Stimulated activated CD8-positive, alpha-beta memory T cell treated with anti-CD3 and anti-CD28 coated beads, Interleukin-7, amount 100 ng/mL, for 48 hours (primary cell): ENCODE measurements around the gene E2F4.
A peak's percentile ranks its signal among the peaks of the same experiment; 100 is the strongest.

Source experiments
- DNase-seq, 2 donors: peaks; one replicate each; pipeline ENCODE4 v3.0.0-alpha.2; 2020; ENCODE audit warnings: low read depth in 1 of 2; ENCODE audit errors: extremely low read depth in 1 of 2

E2F4 gene

GRCh38 chr16:67230809-67231660 is 39.1 kb downstream of the E2F4 start:
- DNase-seq: no peak

GRCh38 chr16:67233596-67233995 is 41.6 kb downstream of the E2F4 start:
- no peak for DNase-seq

GRCh38 chr16:67234180-67234597 is 42.2 kb downstream of the E2F4 start:
- DNase-seq: no peak

GRCh38 chr16:67235816-67236562 is 44.0 kb downstream of the E2F4 start:
- no peak for DNase-seq

GRCh38 chr16:67236563-67237395 is 44.8 kb downstream of the E2F4 start:
- DNase-seq: peak; percentile 67 to 74

GRCh38 chr16:67237396-67238277 is 45.7 kb downstream of the E2F4 start:
- DNase-seq: no peak

GRCh38 chr16:67238278-67238575 is 46.3 kb downstream of the E2F4 start:
- no peak for DNase-seq

GRCh38 chr16:67238806-67239470 is 47.0 kb downstream of the E2F4 start:
- no peak for DNase-seq

GRCh38 chr16:67240506-67240905 is 48.6 kb downstream of the E2F4 start:
- no peak for DNase-seq

GRCh38 chr16:67241008-67241900 is 49.3 kb downstream of the E2F4 start:
- no peak for DNase-seq

GRCh38 chr16:67242138-67242730 is 50.3 kb downstream of the E2F4 start:
- no peak for DNase-seq

- no peak for DNase-seq
Observed at GRCh38 chr16:67243481-67243880, 51.5 kb downstream of the E2F4 start.

- peak; percentile 70 to 90 for DNase-seq
Observed at GRCh38 chr16:67244387-67245185, 52.6 kb downstream of the E2F4 start.

- no peak for DNase-seq
Observed at GRCh38 chr16:67245186-67245585, 53.2 kb downstream of the E2F4 start.

GRCh38 chr16:67245674-67246080 is 53.7 kb downstream of the E2F4 start:
- DNase-seq: no peak

GRCh38 chr16:67246081-67246755 is 54.3 kb downstream of the E2F4 start:
- DNase-seq: peak; percentile 49 to 50

- DNase-seq: no peak
Observed at GRCh38 chr16:67246756-67247191, 54.8 kb downstream of the E2F4 start.
